Peyer's patch (tissue), 4 donors: Measurements from ENCODE around the gene PALB2. TPM values are rescaled to one million over a fixed set of nuclear protein-coding genes. Genes with fewer than 3 reads are reported as not detected.
"Not testable (repeated sequence)": the region's sequence is repeated elsewhere in the genome, so short reads cannot be mapped to it uniquely, and the experiment has no call there.

Experiments
- DNase-seq, 3 donors: peaks; one replicate each; pipeline ENCODE4 v3.0.0-alpha.2; 2017 to 2019
- H3K27ac ChIP-seq, 4 donors: fragments of 200-600 bp; sonication (generic); one replicate each; pipeline ENCODE4 v1.5.1; 2016 to 2019
- H3K27me3 ChIP-seq, 2 donors: fragments of 200-600 bp; sonication (generic); one replicate each; pipeline ENCODE4 v1.5.1; 2019
- H3K36me3 ChIP-seq, 3 donors: fragments of 200-600 bp; sonication (generic); one replicate each; pipeline ENCODE4 v1.5.1; 2016 to 2019
- H3K4me1 ChIP-seq, 4 donors: fragments of 200-600 bp; sonication (generic); one replicate each; pipeline ENCODE4 v1.5.1; 2016 to 2019
- H3K4me3 ChIP-seq, 4 donors: fragments of 200-600 bp; sonication (generic); 1 replicate in 3 of 4; 2 replicates in 1 of 4; pipeline ENCODE4 v1.5.1; 2016 to 2019; ENCODE audit warnings: mild to moderate bottlenecking in 1 of 4
- H3K9me3 ChIP-seq, 4 donors: fragments of 200-600 bp; sonication (generic); one replicate each; pipeline ENCODE4 v1.5.1; 2016 to 2019; ENCODE audit warnings: mild to moderate bottlenecking in 1 of 4
- POLR2A ChIP-seq, 2 donors: fragments of 450-650 bp; IDR thresholded peaks; one replicate each; pipeline ENCODE4 v1.5.1; 2017; ENCODE audit warnings: antibody characterized with exemption in 2 of 2, mild to moderate bottlenecking in 2 of 2, moderate library complexity in 2 of 2
- total RNA-seq, 4 donors: library from RNA; depleted of rRNA; stranded (reverse); fragments of >200 nt; gene quantifications; one replicate each; pipeline ENCODE4 v1.1.0, GENCODE V29; 2016
- TF ChIP-seq, protein P1 (sequence below), 6 experiments: fragments of 450-650 bp in 4 of 6; fragments of 200-600 bp in 2 of 6; sonication (generic) in 1 of 6; IDR thresholded peaks; one replicate each; pipeline ENCODE4 v1.5.1; 2017 to 2019; ENCODE audit warnings: antibody characterized with exemption in 6 of 6, mild to moderate bottlenecking in 3 of 6, moderate library complexity in 1 of 6

The PALB2 gene
- total RNA-seq, 4 donors from 2014 or later, result 15.6 to 27.8 (median 19.3) TPM

DNA sequence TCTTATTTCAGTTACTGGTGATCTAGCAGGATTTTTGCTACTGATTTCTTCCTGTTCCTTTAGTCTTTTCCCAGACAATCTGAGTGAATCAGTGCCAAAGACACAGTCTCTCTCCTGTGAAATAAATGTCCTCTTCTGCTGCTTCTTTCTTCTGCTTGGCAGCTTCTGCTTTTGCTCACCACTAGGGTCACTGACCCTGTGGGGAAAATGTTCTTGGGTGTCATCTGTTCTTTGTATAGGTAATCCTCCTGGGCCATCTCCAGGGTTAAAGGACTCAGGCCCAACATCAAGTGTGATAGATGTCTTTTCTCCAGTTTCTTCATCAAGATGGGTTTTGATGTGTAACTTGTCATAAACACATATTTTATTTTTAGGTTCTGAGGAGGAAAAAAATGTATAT is 5.2 kb downstream of the PALB2 start:
- Histone ChIP-seq H3K9me3 (no peaks in the 10 kb centered on the region), H3K27ac (no peak overlapping the region), H3K4me1 (peaks cover 0 to 9% (median 0%) of the 10 kb centered on the region in 4 donors), H3K36me3 (peaks cover 0 to 40% (median 0%) of the 10 kb centered on the region in 3 donors), H3K27me3 (no peaks in the 10 kb centered on the region), H3K4me3 (no peak overlapping the region)
- no peak for DNase-seq
- TF ChIP-seq, protein P1, sequence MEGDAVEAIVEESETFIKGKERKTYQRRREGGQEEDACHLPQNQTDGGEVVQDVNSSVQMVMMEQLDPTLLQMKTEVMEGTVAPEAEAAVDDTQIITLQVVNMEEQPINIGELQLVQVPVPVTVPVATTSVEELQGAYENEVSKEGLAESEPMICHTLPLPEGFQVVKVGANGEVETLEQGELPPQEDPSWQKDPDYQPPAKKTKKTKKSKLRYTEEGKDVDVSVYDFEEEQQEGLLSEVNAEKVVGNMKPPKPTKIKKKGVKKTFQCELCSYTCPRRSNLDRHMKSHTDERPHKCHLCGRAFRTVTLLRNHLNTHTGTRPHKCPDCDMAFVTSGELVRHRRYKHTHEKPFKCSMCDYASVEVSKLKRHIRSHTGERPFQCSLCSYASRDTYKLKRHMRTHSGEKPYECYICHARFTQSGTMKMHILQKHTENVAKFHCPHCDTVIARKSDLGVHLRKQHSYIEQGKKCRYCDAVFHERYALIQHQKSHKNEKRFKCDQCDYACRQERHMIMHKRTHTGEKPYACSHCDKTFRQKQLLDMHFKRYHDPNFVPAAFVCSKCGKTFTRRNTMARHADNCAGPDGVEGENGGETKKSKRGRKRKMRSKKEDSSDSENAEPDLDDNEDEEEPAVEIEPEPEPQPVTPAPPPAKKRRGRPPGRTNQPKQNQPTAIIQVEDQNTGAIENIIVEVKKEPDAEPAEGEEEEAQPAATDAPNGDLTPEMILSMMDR (IDR thresholded peaks at IDR 0.05), result no peak
- TF ChIP-seq POLR2A (IDR thresholded peaks at IDR 0.05), result no peak

DNA sequence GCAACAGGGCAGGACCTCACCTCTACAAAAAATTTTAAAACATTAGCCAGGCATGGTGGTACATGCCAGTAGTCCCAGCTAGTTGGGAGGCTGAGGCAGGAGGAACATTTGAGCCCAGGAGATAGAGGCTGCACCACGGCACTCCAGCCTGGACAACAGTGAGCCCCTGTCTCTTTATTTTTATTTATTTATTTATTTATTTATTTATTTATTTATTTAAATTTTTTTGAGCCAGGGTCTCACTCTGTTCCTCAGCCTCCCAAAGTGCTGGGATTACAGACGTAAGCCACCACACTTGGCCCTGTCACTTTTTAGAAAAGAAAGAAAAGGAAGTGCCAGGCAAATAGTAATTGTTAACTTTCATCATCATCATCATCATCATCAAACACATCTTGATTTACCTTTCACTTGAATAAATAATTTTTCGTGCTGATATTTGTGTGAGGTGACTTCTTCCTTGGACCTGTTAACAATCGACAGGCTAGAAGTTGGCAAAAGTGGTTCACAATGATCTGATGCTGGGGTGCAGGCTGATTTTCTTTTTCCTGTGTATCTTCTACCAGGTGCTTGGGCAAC is 6.6 kb downstream of the PALB2 start:
- Histone ChIP-seq H3K36me3 (peaks cover 0 to 47% (median 0%) of the 10 kb centered on the region in 3 donors), H3K27me3 (no peaks in the 10 kb centered on the region), H3K9me3 (no peaks in the 10 kb centered on the region), H3K4me3 (no peak overlapping the region), H3K27ac (no peak overlapping the region), H3K4me1 (peaks cover 0 to under 1% (median 0%) of the 10 kb centered on the region in 4 donors)
- DNase-seq, result no peak
- TF ChIP-seq, protein P1 (IDR thresholded peaks at IDR 0.05), result no peak
- no peak for TF ChIP-seq POLR2A (IDR thresholded peaks at IDR 0.05)

DNA sequence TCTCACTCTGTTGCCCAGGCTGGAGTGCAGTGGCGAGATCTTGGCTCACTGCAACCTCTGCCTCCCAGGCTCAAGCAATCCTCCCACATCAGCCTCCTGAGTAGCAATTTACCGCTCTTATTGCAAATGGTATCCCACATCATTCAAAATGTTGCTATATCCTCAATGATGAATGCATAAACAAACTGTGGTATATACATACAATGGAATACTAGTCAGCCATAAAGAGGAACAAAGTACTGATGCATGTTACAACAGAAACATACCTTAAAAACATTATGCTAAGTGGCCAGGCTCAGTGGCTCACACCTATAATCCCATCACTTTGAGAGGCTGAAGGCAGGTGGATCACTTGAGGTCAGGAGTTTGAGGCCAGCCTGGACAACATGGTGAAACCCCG is 9.2 kb downstream of the PALB2 start:
- peaks cover 0 to 59% (median 0%) of the 10 kb centered on the region in 3 donors for H3K36me3 ChIP-seq
- H3K27me3 ChIP-seq, H3K9me3 ChIP-seq, DNase-seq, H3K4me1 ChIP-seq, H3K27ac ChIP-seq, H3K4me3 ChIP-seq: not testable (repeated sequence)

DNA sequence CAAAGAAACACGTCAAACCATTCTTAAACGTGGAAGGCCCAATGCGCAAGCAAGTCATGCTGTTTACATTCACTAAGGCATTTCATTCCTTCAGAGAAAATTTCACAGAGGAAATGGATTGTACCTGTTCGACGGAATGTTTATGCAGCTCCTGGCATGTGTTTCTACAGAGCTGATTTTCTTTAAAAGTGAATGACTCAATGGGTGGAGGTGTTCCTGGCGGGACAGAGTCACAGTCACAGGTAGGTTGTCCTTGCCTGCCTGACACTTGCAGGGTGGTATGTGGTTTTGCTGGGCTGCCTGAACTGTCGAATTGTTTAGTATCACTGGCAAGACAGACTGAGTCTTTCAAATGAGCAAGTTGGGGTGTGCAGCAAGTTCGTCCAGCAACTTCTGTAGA is 11.6 kb downstream of the PALB2 start:
- no peak for TF ChIP-seq POLR2A (IDR thresholded peaks at IDR 0.05)
- TF ChIP-seq, protein P1 (IDR thresholded peaks at IDR 0.05), result no peak
- Histone ChIP-seq H3K9me3 (no peaks in the 10 kb centered on the region), H3K27ac (no peak overlapping the region), H3K27me3 (no peaks in the 10 kb centered on the region), H3K4me3 (no peak overlapping the region), H3K4me1 (no peaks in the 10 kb centered on the region), H3K36me3 (peaks cover 0 to 61% (median 0%) of the 10 kb centered on the region in 3 donors)
- no peak for DNase-seq

DNA sequence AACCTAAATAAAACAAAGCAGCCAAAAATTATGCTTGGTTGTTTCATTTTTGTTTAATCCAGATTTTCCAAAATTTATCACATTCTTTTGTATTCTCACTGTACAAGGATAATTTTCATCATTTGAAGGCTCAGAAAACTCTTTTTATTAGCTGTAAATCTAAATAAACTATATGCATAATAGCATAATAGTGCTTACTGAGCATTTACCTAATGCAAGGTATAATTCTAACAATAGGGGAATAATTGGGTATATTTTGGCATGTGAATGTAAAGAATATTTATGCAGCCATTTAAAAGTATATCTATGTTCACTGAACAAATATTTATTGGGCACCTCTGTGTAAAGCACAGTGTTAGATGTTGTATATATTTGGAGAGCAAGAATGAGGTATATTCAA is 17.0 kb downstream of the PALB2 start:
- TF ChIP-seq, protein P1 (IDR thresholded peaks at IDR 0.05), result no peak
- no peak for TF ChIP-seq POLR2A (IDR thresholded peaks at IDR 0.05)
- H3K27me3 ChIP-seq, result no peaks in the 10 kb centered on the region
- no peak overlapping the region for H3K4me3 ChIP-seq
- H3K4me1 ChIP-seq, result no peaks in the 10 kb centered on the region
- H3K27ac ChIP-seq, result no peak overlapping the region
- DNase-seq, result no peak
- H3K36me3 ChIP-seq, result peaks cover 0 to 75% (median 2%) of the 10 kb centered on the region in 3 donors
- no peaks in the 10 kb centered on the region for H3K9me3 ChIP-seq

DNA sequence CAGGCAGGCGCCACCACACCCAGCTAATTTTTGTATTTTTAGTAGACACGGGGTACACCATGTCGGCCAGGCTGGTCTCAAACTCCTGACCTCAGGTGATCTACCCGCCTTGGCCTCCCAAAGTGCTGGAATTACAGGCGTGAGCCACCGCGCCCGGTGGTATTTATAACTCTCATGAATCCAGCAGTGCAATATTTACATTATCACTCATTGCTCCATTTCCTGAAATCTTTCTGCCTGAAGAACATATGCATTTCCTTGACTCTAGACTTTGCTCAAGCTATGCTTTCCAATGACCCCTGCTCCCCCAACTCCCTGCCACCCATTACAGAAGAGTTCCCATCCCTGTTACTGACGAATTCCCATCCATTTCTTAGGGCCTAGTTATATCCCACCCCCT is 25.3 kb downstream of the PALB2 start:
- DNase-seq, result no peak
- Histone ChIP-seq H3K36me3 (peaks cover 0 to 75% (median 0%) of the 10 kb centered on the region in 3 donors), H3K4me3 (no peak overlapping the region)

More for the DNA sequence above, 25.3 kb downstream of the PALB2 start:
- Histone ChIP-seq H3K27me3 (no peaks in the 10 kb centered on the region), H3K27ac (no peak overlapping the region), H3K4me1 (no peaks in the 10 kb centered on the region), H3K9me3 (no peaks in the 10 kb centered on the region)
- TF ChIP-seq POLR2A (IDR thresholded peaks at IDR 0.05), result no peak
- TF ChIP-seq, protein P1 (IDR thresholded peaks at IDR 0.05), result no peak
